HepG2 (cell line): ENCODE measurements around the gene CNTN5. TPM values are rescaled to one million over a fixed set of nuclear protein-coding genes. Genes with fewer than 3 reads are reported as not detected.

Source experiments
- ATAC-seq: fragments of 200-7000 bp; cut with Tn5 transposase; 3 replicates; pipeline ENCODE4 v1.9.1; 2020; ENCODE audit warnings: mild to moderate bottlenecking, moderate library complexity
- BruUV-seq: library from RNA; stranded (reverse); fragments of 400-500 nt; replicated peaks from 2 replicates; lab custom pipeline; 2021; lab: Mats Ljungman, UMichigan
- CTCF ChIA-PET: fragments of 300-600 bp; formaldehyde crosslinking; extraction: SDS; loops from one replicate; lab custom pipeline; 2021; ENCODE audit warnings: low total read pairs, inconsistent platforms, low intra/inter-chr PET ratio; lab: Yijun Ruan, JAX
- POLR2A ChIA-PET: fragments of 350-600 bp; sonication (Branson Sonifier 250); formaldehyde crosslinking; loops from one replicate; lab custom pipeline; 2020; ENCODE audit warnings: antibody characterized with exemption, inconsistent platforms; lab: Yijun Ruan, JAX
- DNase-seq: peaks from one replicate; pipeline ENCODE4 v3.0.0-alpha.2; 2015; ENCODE audit warnings: low spot score
- FAIRE-seq: peaks from 3 replicates; lab custom pipeline; 2011; peaks lifted over from hg19 to GRCh38; lab: Jason Lieb, UNC
- H2AFZ ChIP-seq: one replicate; pipeline ENCODE4 v1.6.1; 2011; ENCODE audit warnings: low read length, inconsistent platforms
- H3K27ac ChIP-seq: fragments of 300-600 bp; 3 replicates; pipeline ENCODE4 v1.8.0; 2011; ENCODE audit warnings: mixed run types, mild to moderate bottlenecking, mixed read lengths, low read length, inconsistent platforms; ENCODE audit not compliant: insufficient read depth; ENCODE audit errors: extremely low read length
- H3K27me3 ChIP-seq, 2 experiments: fragments of 200-600 bp in 1 of 2; 2 replicates in 1 of 2; 3 replicates in 1 of 2; pipeline versions ENCODE4 v1.6.0 to v1.8.0; 2011; ENCODE audit warnings: low read length in 2 of 2, mild to moderate bottlenecking in 2 of 2, moderate library complexity in 2 of 2, inconsistent platforms in 1 of 2; ENCODE audit not compliant: insufficient read depth in 2 of 2, control insufficient read depth in 1 of 2
- H3K36me3 ChIP-seq, 2 experiments: fragments of 200-600 bp in 1 of 2; replicated peaks in 1 of 2; 2 replicates in 1 of 2; 3 replicates in 1 of 2; pipeline versions ENCODE4 v1.5.1 to v1.8.0; 2011; ENCODE audit warnings: low read length in 2 of 2, inconsistent platforms in 1 of 2; ENCODE audit not compliant: insufficient read depth in 2 of 2, control insufficient read depth in 1 of 2
- H3K4me1 ChIP-seq: 2 replicates; pipeline ENCODE4 v1.5.1; 2012; ENCODE audit warnings: low read length, inconsistent platforms; ENCODE audit not compliant: insufficient read depth
- H3K4me2 ChIP-seq: 2 replicates; pipeline ENCODE4 v1.6.0; 2011; ENCODE audit warnings: low read depth, low read length, inconsistent platforms
- H3K4me3 ChIP-seq, 3 experiments: fragments of 200-600 bp in 1 of 3; sonication (generic), shearing (Covaris generic) in 1 of 3; replicated peaks in 1 of 3; 2 replicates each; pipeline ENCODE4 v1.5.1; 2011 to 2016; ENCODE audit warnings: low read length in 3 of 3, inconsistent platforms in 2 of 3, low read depth in 2 of 3, mild to moderate bottlenecking in 2 of 3, control low read depth in 1 of 3, mixed read lengths in 1 of 3; ENCODE audit not compliant: insufficient read depth in 1 of 3
- H3K79me2 ChIP-seq: one replicate; pipeline ENCODE4 v1.6.1; 2011; ENCODE audit warnings: low read length, inconsistent platforms; ENCODE audit not compliant: insufficient read depth
- H3K9ac ChIP-seq: 2 replicates; pipeline ENCODE4 v1.6.0; 2011; ENCODE audit warnings: mild to moderate bottlenecking, low read depth, low read length, inconsistent platforms; ENCODE audit not compliant: insufficient read depth
- H3K9me3 ChIP-seq: 2 replicates; pipeline ENCODE4 v1.5.1; 2012; ENCODE audit warnings: mild to moderate bottlenecking, low read length
- H4K20me1 ChIP-seq: 2 replicates; pipeline ENCODE4 v1.6.0; 2011; ENCODE audit warnings: inconsistent platforms, mild to moderate bottlenecking, low read length, moderate library complexity; ENCODE audit not compliant: insufficient read depth
- ATRX ChIP-seq: sonication (generic); formaldehyde crosslinking; IDR thresholded peaks from 2 replicates; pipeline ENCODE4 v1.4.0; 2020; ENCODE audit warnings: missing genetic modification reagents, borderline replicate concordance
- BRD4 ChIP-seq: sonication (generic); formaldehyde crosslinking; IDR thresholded peaks from 2 replicates; pipeline ENCODE4 v1.4.0; 2020; ENCODE audit warnings: missing genetic modification reagents
- CC2D1A ChIP-seq: sonication (generic); formaldehyde crosslinking; IDR thresholded peaks from 2 replicates; pipeline ENCODE4 v1.8.1; 2023; ENCODE audit warnings: mild to moderate bottlenecking, missing genetic modification reagents
- HMGA1 ChIP-seq: sonication (generic); formaldehyde crosslinking; conservative IDR thresholded peaks from 2 replicates; pipeline ENCODE4 v1.4.0; 2020; ENCODE audit warnings: missing genetic modification reagents
- HNF1B ChIP-seq: sonication (generic); formaldehyde crosslinking; IDR thresholded peaks from 2 replicates; pipeline ENCODE4 v1.5.1; 2020; ENCODE audit warnings: mild to moderate bottlenecking, moderate library complexity, missing genetic modification reagents
- KDM5B ChIP-seq: sonication (generic); formaldehyde crosslinking; IDR thresholded peaks from 2 replicates; pipeline ENCODE4 v1.4.0; 2020; ENCODE audit warnings: missing genetic modification reagents, mild to moderate bottlenecking, borderline replicate concordance
- PBX3 ChIP-seq: sonication (generic); formaldehyde crosslinking; IDR thresholded peaks from 2 replicates; pipeline ENCODE4 v1.8.1; 2023; ENCODE audit warnings: missing genetic modification reagents, inconsistent platforms, borderline replicate concordance
- RFX5 ChIP-seq: IDR thresholded peaks from 2 replicates; pipeline ENCODE4 v1.6.1; 2011; ENCODE audit warnings: low read depth, low read length, improper control_type of control experiment
- SIX1 ChIP-seq: sonication (generic); formaldehyde crosslinking; IDR thresholded peaks from 2 replicates; pipeline ENCODE4 v1.4.0; 2020; ENCODE audit warnings: missing genetic modification reagents, borderline replicate concordance
- SRSF4 ChIP-seq: fragments of 200-400 bp; formaldehyde crosslinking; IDR thresholded peaks from one replicate; pipeline ENCODE4 v1.6.1; 2018; ENCODE audit warnings: mild to moderate bottlenecking, low read depth, low read length, moderate library complexity; ENCODE audit not compliant: poor library complexity, severe bottlenecking
- TBL1XR1 ChIP-seq: fragments of 150-350 bp; IDR thresholded peaks from 2 replicates; pipeline ENCODE4 v1.6.1; 2014; ENCODE audit warnings: borderline replicate concordance, low read length; ENCODE audit not compliant: partially characterized antibody
- ZBTB21 ChIP-seq: sonication (generic); formaldehyde crosslinking; IDR thresholded peaks from 2 replicates; pipeline ENCODE4 v1.4.0; 2020; ENCODE audit warnings: missing genetic modification reagents
- ZBTB42 ChIP-seq: sonication (generic); formaldehyde crosslinking; IDR thresholded peaks from 2 replicates; pipeline ENCODE4 v1.5.0; 2020; ENCODE audit warnings: mild to moderate bottlenecking, missing genetic modification reagents
- ZNF136 ChIP-seq: sonication (generic); formaldehyde crosslinking; IDR thresholded peaks from 2 replicates; pipeline ENCODE4 v1.8.1; 2022; ENCODE audit warnings: low read depth, mild to moderate bottlenecking, moderate library complexity, missing genetic modification reagents
- ZNF280B ChIP-seq: sonication (generic); formaldehyde crosslinking; IDR thresholded peaks from 2 replicates; pipeline ENCODE4 v1.5.0; 2020; ENCODE audit warnings: missing genetic modification reagents, mild to moderate bottlenecking, borderline replicate concordance
- ZNF33A ChIP-seq: sonication (generic); formaldehyde crosslinking; IDR thresholded peaks from 2 replicates; pipeline ENCODE4 v1.5.1; 2020; ENCODE audit warnings: missing genetic modification reagents, mild to moderate bottlenecking, moderate library complexity, borderline replicate concordance
- WGBS: methylation state at CpG from one replicate; pipeline ENCODE4 v1.1.6; 2017; ENCODE audit warnings: low lambda C conversion rate; 5-methylcytosine and 5-hydroxymethylcytosine counted together
- in situ Hi-C: cut with HindIII; loops from 2 replicates; pipeline ENCODE4 v1.10.0; 2017; ENCODE audit warnings: low pct_unique_long_range_greater_than_20kb; ENCODE audit not compliant: extremely low pct_ligation_motif_present
- intact Hi-C: fragments of 100-400 bp; cut with micrococcal nuclease; formaldehyde crosslinking; loops from one replicate; pipeline ENCODE4 v1.10.0; 2022; ENCODE audit not compliant: unreplicated experiment
- polyA plus RNA-seq, 8 experiments: library from polyadenylated mRNA; depleted of rRNA in 3 of 8; stranded (reverse) in 7 of 8; unstranded in 1 of 8; fragments of >200 nt; fragmentation: Illumina TruSeq in 4 of 8; extraction: Trizol in 4 of 8; gene quantifications; 2 replicates each; pipeline versions ENCODE4 v1.2.1 to v1.2.3, GENCODE V29; 2011 to 2016; ENCODE audit warnings: low read depth in 4 of 8, missing spikeins in 1 of 8, mixed read lengths in 1 of 8; ENCODE audit not compliant: insufficient read depth in 1 of 8
- total RNA-seq, 5 experiments: library from RNA; depleted of rRNA; stranded (reverse); fragments of >200 nt; fragmentation: Illumina TruSeq; extraction: Trizol; gene quantifications; 2 replicates each; pipeline ENCODE4 v1.2.3, GENCODE V29; 2016; ENCODE audit warnings: low read depth in 1 of 5

CNTN5 gene
- total and polyA plus RNA-seq, 2 of the 13 experiments (the other 11 are each of a cell fraction or from before 2014, with no cell fraction given), result not detected

- Histone ChIP-seq H3K27ac (no peak overlapping the region), H3K4me1 (no peaks in the 10 kb centered on the region), H3K9me3 (peaks cover 9% of the 10 kb centered on the region; the same call in 1 of the 2 replicates), H3K27me3 (no peaks in the 10 kb centered on the region), H3K4me2 (no peak overlapping the region), H3K79me2 (no peaks in the 10 kb centered on the region), H3K36me3 (no peaks in the 10 kb centered on the region), H3K4me3 (no peak overlapping the region), H3K9ac (no peak overlapping the region), H2AFZ (no peak overlapping the region), H4K20me1 (no peaks in the 10 kb centered on the region)
- FAIRE-seq (no peak), DNase-seq (no peak), ATAC-seq (no peak)
- BruUV-seq, result no TSS peak
- WGBS, result 8% methylated on average over 6 of the region's 10 CpGs
- intact Hi-C loops, result no loop called here
- ChIA-PET POLR2A (no interaction called here), CTCF (no interaction called here)
- in situ Hi-C loops, result no loop called here
- TF ChIP-seq ZBTB42 (CRISPR knock-in tag), result no peak
- TF ChIP-seq CC2D1A (CRISPR knock-in tag), result no peak
- no peak for TF ChIP-seq ZNF33A
- TF ChIP-seq SIX1, result no peak
- TF ChIP-seq HMGA1 (CRISPR knock-in tag), result no peak
- no peak for TF ChIP-seq RFX5
- no peak for TF ChIP-seq ZNF280B (CRISPR knock-in tag)
- no peak for TF ChIP-seq ATRX (CRISPR knock-in tag)
- TF ChIP-seq BRD4 (CRISPR knock-in tag), result no peak
- no peak for TF ChIP-seq KDM5B (CRISPR knock-in tag)
- TF ChIP-seq HNF1B (CRISPR knock-in tag), result no peak
- TF ChIP-seq ZNF136 (CRISPR knock-in tag), result no peak
- TF ChIP-seq TBL1XR1, result no peak
- no peak for TF ChIP-seq SRSF4
- no peak for TF ChIP-seq PBX3 (CRISPR knock-in tag)
- no peak for TF ChIP-seq ZBTB21 (CRISPR knock-in tag)
Measured at GRCh38 chr11:100404907-100405306, 1384.2 kb downstream of the CNTN5 start.
